ENCODE measurements around the gene FSTL4. TPM values are rescaled to one million over a fixed set of nuclear protein-coding genes. Genes with fewer than 3 reads are reported as not detected.

FSTL4 gene
- polyA plus RNA-seq, 1 of the 3 experiments (the other 2 are of a cell fraction), result not detected

DNA sequence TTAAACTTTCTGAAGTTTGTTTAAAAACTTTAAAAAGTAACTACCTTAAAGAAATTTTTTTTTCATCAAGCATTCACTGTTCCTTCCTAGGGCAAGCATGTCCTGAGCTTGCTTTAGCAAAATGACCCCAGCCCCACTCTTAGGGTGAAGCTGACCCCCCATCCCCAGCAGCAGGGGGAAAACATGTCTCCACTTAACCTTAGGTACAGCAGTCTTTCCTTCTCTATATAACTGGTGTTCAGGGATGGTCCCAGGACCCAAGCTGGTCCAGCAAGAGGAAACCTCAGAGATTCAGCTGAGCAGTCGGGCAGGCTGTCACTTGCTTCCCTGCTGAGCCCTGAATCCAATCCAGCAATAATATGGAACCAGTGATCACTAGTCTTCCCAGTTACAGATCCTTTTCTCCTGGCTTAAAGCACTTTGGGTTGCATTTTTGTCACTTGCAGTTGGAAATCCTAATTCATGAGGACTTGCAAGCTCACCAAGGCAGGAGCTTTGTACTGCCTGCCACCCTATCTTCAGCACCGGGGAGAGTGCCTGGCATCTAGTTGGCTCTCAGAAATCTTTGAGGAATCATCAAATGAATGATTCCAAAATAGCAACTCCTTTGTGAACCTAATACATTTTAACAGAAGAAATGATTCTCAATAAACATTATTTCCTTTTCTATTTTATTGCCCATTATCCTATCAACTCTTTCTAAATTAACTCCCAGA lies 91.2 kb downstream of the FSTL4 start:
- no peaks in the 10 kb centered on the region; the same call in 1 of the 2 replicates for H3K27me3 ChIP-seq (ENCODE audit: insufficient read depth)
- no peak overlapping the region for H2AFZ ChIP-seq (ENCODE audit: low read depth)
- no peaks in the 10 kb centered on the region for H3K36me3 ChIP-seq (replicated peaks in 1 of 2; ENCODE audit: control insufficient read depth in 1 of 2, insufficient read depth in 2 of 2, low read length in 1 of 2)
- H4K20me1 ChIP-seq (ENCODE audit: insufficient read depth), result no peaks in the 10 kb centered on the region
- ChIA-PET CTCF (interaction anchor here (1.2 to 1.7 kb wide), 4 partner anchors 13 to 99 kb away, joined by 3 to 6 read pairs (median 4); no protein-coding TSS in a partner anchor), POLR2A (interaction anchor here (1.0 kb wide), 1 partner anchor 12 kb away, joined by 3 read pairs; no protein-coding TSS in a partner anchor)
- DNase-seq, result no peak
- no peak overlapping the region for H3K4me3 ChIP-seq (ENCODE audit: low read depth in 2 of 2, low read length in 1 of 2)
- H3K4me2 ChIP-seq, result no peak overlapping the region
- peaks cover 0 to 3% of the 10 kb centered on the region in 2 experiments; a peak in 1 of 4 replicates for H3K4me1 ChIP-seq (ENCODE audit: control insufficient read depth in 1 of 2, insufficient read depth in 2 of 2, low read depth in 1 of 2, low read length in 1 of 2)
- TF ChIP-seq IRF3 (IDR thresholded peaks at IDR 0.05; ENCODE audit: low read depth, low read length) (no peak), EZH2phosphoT487 (IDR thresholded peaks at IDR 0.05; ENCODE audit: borderline replicate concordance, low read depth) (no peak), PBX3 (IDR thresholded peaks at IDR 0.05) (no peak)
- TF ChIP-seq, protein P1, sequence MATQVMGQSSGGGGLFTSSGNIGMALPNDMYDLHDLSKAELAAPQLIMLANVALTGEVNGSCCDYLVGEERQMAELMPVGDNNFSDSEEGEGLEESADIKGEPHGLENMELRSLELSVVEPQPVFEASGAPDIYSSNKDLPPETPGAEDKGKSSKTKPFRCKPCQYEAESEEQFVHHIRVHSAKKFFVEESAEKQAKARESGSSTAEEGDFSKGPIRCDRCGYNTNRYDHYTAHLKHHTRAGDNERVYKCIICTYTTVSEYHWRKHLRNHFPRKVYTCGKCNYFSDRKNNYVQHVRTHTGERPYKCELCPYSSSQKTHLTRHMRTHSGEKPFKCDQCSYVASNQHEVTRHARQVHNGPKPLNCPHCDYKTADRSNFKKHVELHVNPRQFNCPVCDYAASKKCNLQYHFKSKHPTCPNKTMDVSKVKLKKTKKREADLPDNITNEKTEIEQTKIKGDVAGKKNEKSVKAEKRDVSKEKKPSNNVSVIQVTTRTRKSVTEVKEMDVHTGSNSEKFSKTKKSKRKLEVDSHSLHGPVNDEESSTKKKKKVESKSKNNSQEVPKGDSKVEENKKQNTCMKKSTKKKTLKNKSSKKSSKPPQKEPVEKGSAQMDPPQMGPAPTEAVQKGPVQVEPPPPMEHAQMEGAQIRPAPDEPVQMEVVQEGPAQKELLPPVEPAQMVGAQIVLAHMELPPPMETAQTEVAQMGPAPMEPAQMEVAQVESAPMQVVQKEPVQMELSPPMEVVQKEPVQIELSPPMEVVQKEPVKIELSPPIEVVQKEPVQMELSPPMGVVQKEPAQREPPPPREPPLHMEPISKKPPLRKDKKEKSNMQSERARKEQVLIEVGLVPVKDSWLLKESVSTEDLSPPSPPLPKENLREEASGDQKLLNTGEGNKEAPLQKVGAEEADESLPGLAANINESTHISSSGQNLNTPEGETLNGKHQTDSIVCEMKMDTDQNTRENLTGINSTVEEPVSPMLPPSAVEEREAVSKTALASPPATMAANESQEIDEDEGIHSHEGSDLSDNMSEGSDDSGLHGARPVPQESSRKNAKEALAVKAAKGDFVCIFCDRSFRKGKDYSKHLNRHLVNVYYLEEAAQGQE (IDR thresholded peaks at IDR 0.05; ENCODE audit: low read depth, low read length), result peak; percentile 76; the same call in 1 of the 2 replicates
- no peaks in the 10 kb centered on the region for H3K79me2 ChIP-seq (ENCODE audit: insufficient read depth)
- H3F3A ChIP-seq (replicated peaks; ENCODE audit: insufficient read depth), result no peaks in the 10 kb centered on the region
- H3K9ac ChIP-seq, result no peak overlapping the region
- H3K9me3 ChIP-seq, result no peaks in the 10 kb centered on the region
- H3K9me2 ChIP-seq, result no peaks in the 10 kb centered on the region
- 45% methylated on average over 2 of the region's 2 CpGs for whole genome bisulfite sequencing (ENCODE audit: low lambda C conversion rate)
- H3K27ac ChIP-seq (ENCODE audit: low read depth in 2 of 2, low read length in 1 of 2), result no peak overlapping the region

DNA sequence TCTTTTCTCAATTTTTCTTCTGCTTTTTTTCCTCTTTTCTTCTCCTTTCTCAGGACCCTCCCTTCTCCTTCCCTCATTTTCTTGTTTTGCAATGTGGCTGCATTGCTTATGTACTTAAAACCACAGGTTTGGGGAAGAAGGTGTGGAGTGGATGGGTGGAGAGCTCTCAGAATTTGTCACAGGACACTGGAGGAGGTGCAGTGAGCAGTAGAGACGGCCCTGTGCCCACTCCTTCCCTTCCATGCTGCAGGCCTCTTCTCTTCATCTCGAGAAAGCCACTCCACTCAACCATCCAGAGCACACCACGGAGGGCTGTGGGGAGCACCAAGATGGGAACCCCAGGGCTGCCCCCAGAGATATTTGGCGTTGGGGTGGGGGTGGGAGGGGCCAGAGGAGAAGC lies 92.3 kb downstream of the FSTL4 start:
- H3F3A ChIP-seq (replicated peaks; ENCODE audit: insufficient read depth), result no peaks in the 10 kb centered on the region
- H3K36me3 ChIP-seq (replicated peaks in 1 of 2; ENCODE audit: control insufficient read depth in 1 of 2, insufficient read depth in 2 of 2, low read length in 1 of 2), result no peaks in the 10 kb centered on the region
- H3K9me3 ChIP-seq, result no peaks in the 10 kb centered on the region
- H3K4me2 ChIP-seq, result no peak overlapping the region
- no peaks in the 10 kb centered on the region; the same call in 1 of the 2 replicates for H3K27me3 ChIP-seq (ENCODE audit: insufficient read depth)
- ChIA-PET CTCF (interaction anchor here (1.4 to 1.6 kb wide), 2 partner anchors 12 to 98 kb away, joined by 4 read pairs; no protein-coding TSS in a partner anchor), POLR2A (no interaction called here)
- H3K4me3 ChIP-seq (ENCODE audit: low read depth in 2 of 2, low read length in 1 of 2), result no peak overlapping the region
- no peak for DNase-seq
- WGBS (ENCODE audit: low lambda C conversion rate), result 15% methylated on average over 4 of the region's 4 CpGs
- H3K9me2 ChIP-seq, result no peaks in the 10 kb centered on the region
- H3K9ac ChIP-seq, result no peak overlapping the region
- no peak overlapping the region for H3K27ac ChIP-seq (ENCODE audit: low read depth in 2 of 2, low read length in 1 of 2)
- H3K79me2 ChIP-seq (ENCODE audit: insufficient read depth), result no peaks in the 10 kb centered on the region
- H4K20me1 ChIP-seq (ENCODE audit: insufficient read depth), result no peaks in the 10 kb centered on the region
- H2AFZ ChIP-seq (ENCODE audit: low read depth), result no peak overlapping the region
- H3K4me1 ChIP-seq (ENCODE audit: control insufficient read depth in 1 of 2, insufficient read depth in 2 of 2, low read depth in 1 of 2, low read length in 1 of 2), result peaks cover 0 to 3% of the 10 kb centered on the region in 2 experiments; a peak in 1 of 4 replicates
- TF ChIP-seq ELF1 (IDR thresholded peaks at IDR 0.05), result no peak
- no peak for TF ChIP-seq RXRA (IDR thresholded peaks at IDR 0.05; ENCODE audit: borderline replicate concordance, low read depth)
- TF ChIP-seq MAX (IDR thresholded peaks at IDR 0.05; ENCODE audit: low read depth), result no peak
- no peak for TF ChIP-seq CHD2 (IDR thresholded peaks at IDR 0.05; ENCODE audit: low read length, partially characterized antibody)
- TF ChIP-seq NRF1 (IDR thresholded peaks at IDR 0.05; ENCODE audit: low read depth, low read length), result no peak
- TF ChIP-seq JUND (IDR thresholded peaks at IDR 0.05), result no peak
- no peak for TF ChIP-seq TEAD4 (IDR thresholded peaks at IDR 0.05; ENCODE audit: borderline replicate concordance, insufficient read depth)
- TF ChIP-seq, protein P1 (IDR thresholded peaks at IDR 0.05; ENCODE audit: low read depth, low read length), result no peak
- TF ChIP-seq, protein P2, sequence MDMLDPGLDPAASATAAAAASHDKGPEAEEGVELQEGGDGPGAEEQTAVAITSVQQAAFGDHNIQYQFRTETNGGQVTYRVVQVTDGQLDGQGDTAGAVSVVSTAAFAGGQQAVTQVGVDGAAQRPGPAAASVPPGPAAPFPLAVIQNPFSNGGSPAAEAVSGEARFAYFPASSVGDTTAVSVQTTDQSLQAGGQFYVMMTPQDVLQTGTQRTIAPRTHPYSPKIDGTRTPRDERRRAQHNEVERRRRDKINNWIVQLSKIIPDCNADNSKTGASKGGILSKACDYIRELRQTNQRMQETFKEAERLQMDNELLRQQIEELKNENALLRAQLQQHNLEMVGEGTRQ (IDR thresholded peaks at IDR 0.05; ENCODE audit: borderline replicate concordance, low read depth, low read length), result no peak

Measured in SK-N-SH (cell line).